SK-N-SH treated with all-trans-retinoic acid at 6 μM for 48 hours (cell line): ENCODE results near the gene TECTA.

Source experiments
- ATAC-seq: fragments of 200-7000 bp; cut with Tn5 transposase; 3 replicates; pipeline ENCODE4 v1.9.1; 2020; ENCODE audit warnings: mild to moderate bottlenecking, moderate library complexity
- ARNTL ChIP-seq: fragments of 450-650 bp; formaldehyde crosslinking; IDR thresholded peaks from 2 replicates; pipeline ENCODE4 v1.5.0; 2020; ENCODE audit warnings: low read depth, mild to moderate bottlenecking, moderate library complexity, borderline replicate concordance
- BACH2 ChIP-seq: fragments of 250-450 bp; sonication (Bioruptor Pico); IDR thresholded peaks from 2 replicates; pipeline ENCODE4 v1.9.0; 2021; ENCODE audit warnings: mild to moderate bottlenecking, borderline replicate concordance
- CSDC2 ChIP-seq: fragments of 250-450 bp; sonication (Bioruptor Pico); IDR thresholded peaks from 2 replicates; pipeline ENCODE4 v1.5.0; 2020; ENCODE audit warnings: mild to moderate bottlenecking, moderate library complexity
- GLIS3 ChIP-seq: fragments of 250-450 bp; sonication (Bioruptor Pico); IDR thresholded peaks from 2 replicates; pipeline ENCODE4 v1.5.0; 2020; ENCODE audit warnings: mild to moderate bottlenecking, moderate library complexity
- OSR1 ChIP-seq: fragments of 250-450 bp; sonication (Bioruptor Pico); IDR thresholded peaks from 2 replicates; pipeline ENCODE4 v1.8.0; 2022; ENCODE audit warnings: moderate library complexity, mild to moderate bottlenecking, inconsistent platforms
- POU6F1 ChIP-seq: fragments of 250-450 bp; sonication (Bioruptor Pico); IDR thresholded peaks from 2 replicates; pipeline ENCODE4 v1.8.0; 2021; ENCODE audit warnings: low read depth, mild to moderate bottlenecking, moderate library complexity, borderline replicate concordance
- PPARA ChIP-seq: fragments of 250-450 bp; sonication (Bioruptor Pico); IDR thresholded peaks from 2 replicates; pipeline ENCODE4 v1.5.0; 2020; ENCODE audit warnings: mild to moderate bottlenecking, borderline replicate concordance
- RARB ChIP-seq: fragments of 250-450 bp; sonication (Bioruptor Pico); IDR thresholded peaks from 2 replicates; pipeline ENCODE4 v1.8.0; 2021; ENCODE audit warnings: mild to moderate bottlenecking, moderate library complexity
- SNAI2 ChIP-seq: fragments of 250-450 bp; sonication (Bioruptor Pico); IDR thresholded peaks from 2 replicates; pipeline ENCODE4 v1.5.0; 2020; ENCODE audit warnings: mild to moderate bottlenecking, moderate library complexity
- TCF4 ChIP-seq: fragments of 250-450 bp; sonication (Bioruptor Pico); IDR thresholded peaks from 2 replicates; pipeline ENCODE4 v1.8.0; 2021; ENCODE audit warnings: mild to moderate bottlenecking, moderate library complexity, borderline replicate concordance
- TOX ChIP-seq: fragments of 250-450 bp; sonication (Bioruptor Pico); IDR thresholded peaks from 2 replicates; pipeline ENCODE4 v1.8.0; 2021; ENCODE audit warnings: mild to moderate bottlenecking, moderate library complexity, borderline replicate concordance
- TSHZ2 ChIP-seq: fragments of 250-450 bp; sonication (Bioruptor Pico); IDR thresholded peaks from 2 replicates; pipeline ENCODE4 v1.5.0; 2020; ENCODE audit warnings: mild to moderate bottlenecking, moderate library complexity
- ZC3H10 ChIP-seq: fragments of 250-450 bp; sonication (Bioruptor Pico); IDR thresholded peaks from 2 replicates; pipeline ENCODE4 v1.5.1; 2021; ENCODE audit warnings: mild to moderate bottlenecking, moderate library complexity
- ZFP30 ChIP-seq: fragments of 450-650 bp; formaldehyde crosslinking; IDR thresholded peaks from 2 replicates; pipeline ENCODE4 v1.5.0; 2022; ENCODE audit warnings: mild to moderate bottlenecking, moderate library complexity
- ZNF565 ChIP-seq: fragments of 450-650 bp; formaldehyde crosslinking; conservative IDR thresholded peaks from 2 replicates; pipeline ENCODE4 v1.5.0; 2020; ENCODE audit warnings: low read depth, mild to moderate bottlenecking, moderate library complexity
- ZNF70 ChIP-seq: fragments of 450-650 bp; formaldehyde crosslinking; IDR thresholded peaks from 2 replicates; pipeline ENCODE4 v1.5.0; 2020; ENCODE audit warnings: mild to moderate bottlenecking, moderate library complexity
- ZNF8 ChIP-seq: fragments of 450-650 bp; formaldehyde crosslinking; IDR thresholded peaks from 2 replicates; pipeline ENCODE4 v1.5.0; 2020; ENCODE audit warnings: mild to moderate bottlenecking, moderate library complexity
- TF ChIP-seq, protein P1 (sequence below): fragments of 250-450 bp; sonication (Bioruptor Pico); IDR thresholded peaks from 2 replicates; pipeline ENCODE4 v1.8.0; 2020; ENCODE audit warnings: mild to moderate bottlenecking, moderate library complexity, borderline replicate concordance
- TF ChIP-seq, protein P2 (sequence below): fragments of 250-450 bp; sonication (Bioruptor Pico); IDR thresholded peaks from 2 replicates; pipeline ENCODE4 v1.5.1; 2020; ENCODE audit warnings: low read depth, mild to moderate bottlenecking, moderate library complexity

The TECTA gene

GRCh38 chr11:121063728-121064127, 37.3 kb upstream of the TECTA start:
- no peak for TF ChIP-seq GLIS3 (CRISPR knock-in tag)
- TF ChIP-seq OSR1 (CRISPR knock-in tag): no peak
- no peak for TF ChIP-seq ARNTL (CRISPR knock-in tag)
- TF ChIP-seq ZNF8 (CRISPR knock-in tag): no peak
- TF ChIP-seq, protein P1, sequence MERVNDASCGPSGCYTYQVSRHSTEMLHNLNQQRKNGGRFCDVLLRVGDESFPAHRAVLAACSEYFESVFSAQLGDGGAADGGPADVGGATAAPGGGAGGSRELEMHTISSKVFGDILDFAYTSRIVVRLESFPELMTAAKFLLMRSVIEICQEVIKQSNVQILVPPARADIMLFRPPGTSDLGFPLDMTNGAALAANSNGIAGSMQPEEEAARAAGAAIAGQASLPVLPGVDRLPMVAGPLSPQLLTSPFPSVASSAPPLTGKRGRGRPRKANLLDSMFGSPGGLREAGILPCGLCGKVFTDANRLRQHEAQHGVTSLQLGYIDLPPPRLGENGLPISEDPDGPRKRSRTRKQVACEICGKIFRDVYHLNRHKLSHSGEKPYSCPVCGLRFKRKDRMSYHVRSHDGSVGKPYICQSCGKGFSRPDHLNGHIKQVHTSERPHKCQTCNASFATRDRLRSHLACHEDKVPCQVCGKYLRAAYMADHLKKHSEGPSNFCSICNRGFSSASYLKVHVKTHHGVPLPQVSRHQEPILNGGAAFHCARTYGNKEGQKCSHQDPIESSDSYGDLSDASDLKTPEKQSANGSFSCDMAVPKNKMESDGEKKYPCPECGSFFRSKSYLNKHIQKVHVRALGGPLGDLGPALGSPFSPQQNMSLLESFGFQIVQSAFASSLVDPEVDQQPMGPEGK (CRISPR knock-in tag): no peak
- no peak for TF ChIP-seq TOX (CRISPR knock-in tag)
- TF ChIP-seq, protein P2, sequence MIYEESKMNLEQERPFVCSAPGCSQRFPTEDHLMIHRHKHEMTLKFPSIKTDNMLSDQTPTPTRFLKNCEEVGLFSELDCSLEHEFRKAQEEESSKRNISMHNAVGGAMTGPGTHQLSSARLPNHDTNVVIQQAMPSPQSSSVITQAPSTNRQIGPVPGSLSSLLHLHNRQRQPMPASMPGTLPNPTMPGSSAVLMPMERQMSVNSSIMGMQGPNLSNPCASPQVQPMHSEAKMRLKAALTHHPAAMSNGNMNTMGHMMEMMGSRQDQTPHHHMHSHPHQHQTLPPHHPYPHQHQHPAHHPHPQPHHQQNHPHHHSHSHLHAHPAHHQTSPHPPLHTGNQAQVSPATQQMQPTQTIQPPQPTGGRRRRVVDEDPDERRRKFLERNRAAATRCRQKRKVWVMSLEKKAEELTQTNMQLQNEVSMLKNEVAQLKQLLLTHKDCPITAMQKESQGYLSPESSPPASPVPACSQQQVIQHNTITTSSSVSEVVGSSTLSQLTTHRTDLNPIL (CRISPR knock-in tag): no peak
- no peak for TF ChIP-seq TSHZ2
- ATAC-seq: 0 out of 3 replicates have a peak, but pooled peaks have one; percentile 21

DNA sequence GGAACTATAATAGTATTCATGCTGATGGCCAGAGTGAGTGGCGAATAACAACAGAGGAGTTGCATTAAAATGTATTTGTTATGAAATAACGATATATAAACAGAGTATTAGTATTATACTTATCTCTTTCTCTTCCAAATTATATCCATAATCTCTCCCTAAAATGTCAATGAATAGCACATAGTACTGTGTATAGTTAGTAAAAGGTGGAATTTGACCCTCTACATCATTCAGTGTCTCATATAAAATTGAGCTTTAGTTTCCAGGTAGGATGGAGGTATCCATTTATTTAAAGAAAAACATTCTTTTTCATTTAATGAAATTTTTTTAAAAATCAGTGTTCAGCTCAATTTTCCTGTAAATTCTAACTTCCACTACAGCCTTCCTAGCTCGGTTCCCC, 34.4 kb upstream of the TECTA start:
- TF ChIP-seq TOX (CRISPR knock-in tag): no peak
- ATAC-seq: no peak

GRCh38 chr11:121067026-121067425, 34.0 kb upstream of the TECTA start:
- no peak for TF ChIP-seq TOX (CRISPR knock-in tag)
- TF ChIP-seq PPARA (CRISPR knock-in tag): no peak
- TF ChIP-seq POU6F1: no peak
- TF ChIP-seq GLIS3 (CRISPR knock-in tag): no peak
- no peak for TF ChIP-seq OSR1 (CRISPR knock-in tag)
- TF ChIP-seq ZNF565: no peak
- TF ChIP-seq SNAI2 (CRISPR knock-in tag): no peak
- TF ChIP-seq TSHZ2: no peak
- TF ChIP-seq, protein P2 (CRISPR knock-in tag): no peak
- no peak for TF ChIP-seq TCF4 (CRISPR knock-in tag)
- TF ChIP-seq RARB (CRISPR knock-in tag): no peak
- no peak for TF ChIP-seq ZNF8 (CRISPR knock-in tag)
- TF ChIP-seq CSDC2: no peak
- TF ChIP-seq ZFP30: no peak
- TF ChIP-seq BACH2 (CRISPR knock-in tag): no peak
- no peak for TF ChIP-seq ARNTL (CRISPR knock-in tag)
- no peak for TF ChIP-seq ZNF70 (CRISPR knock-in tag)
- TF ChIP-seq ZC3H10 (CRISPR knock-in tag): no peak
- TF ChIP-seq, protein P1 (CRISPR knock-in tag): no peak
- no peak for ATAC-seq
